Measurements from ENCODE around the gene MEIOB.
"Not testable (repeated sequence)": the region's sequence is repeated elsewhere in the genome, so short reads cannot be mapped to it uniquely, and the experiment has no call there.

Gene MEIOB

GRCh38 chr16:1871974-1872635 lies at the start of gene MEIOB:
Gene MEIOB (minus strand): TSS chr16:1872164. CDS start chr16:1868175, 3,989 bp downstream.
- peak; percentile 73 for DNase-seq

GRCh38 chr16:1920727-1921171 lies 48.8 kb upstream of the MEIOB start:
- DNase-seq = peak; percentile 74

GRCh38 chr16:1920122-1920521 lies 48.2 kb upstream of the MEIOB start:
- DNase-seq = not testable (repeated sequence)

DNA sequence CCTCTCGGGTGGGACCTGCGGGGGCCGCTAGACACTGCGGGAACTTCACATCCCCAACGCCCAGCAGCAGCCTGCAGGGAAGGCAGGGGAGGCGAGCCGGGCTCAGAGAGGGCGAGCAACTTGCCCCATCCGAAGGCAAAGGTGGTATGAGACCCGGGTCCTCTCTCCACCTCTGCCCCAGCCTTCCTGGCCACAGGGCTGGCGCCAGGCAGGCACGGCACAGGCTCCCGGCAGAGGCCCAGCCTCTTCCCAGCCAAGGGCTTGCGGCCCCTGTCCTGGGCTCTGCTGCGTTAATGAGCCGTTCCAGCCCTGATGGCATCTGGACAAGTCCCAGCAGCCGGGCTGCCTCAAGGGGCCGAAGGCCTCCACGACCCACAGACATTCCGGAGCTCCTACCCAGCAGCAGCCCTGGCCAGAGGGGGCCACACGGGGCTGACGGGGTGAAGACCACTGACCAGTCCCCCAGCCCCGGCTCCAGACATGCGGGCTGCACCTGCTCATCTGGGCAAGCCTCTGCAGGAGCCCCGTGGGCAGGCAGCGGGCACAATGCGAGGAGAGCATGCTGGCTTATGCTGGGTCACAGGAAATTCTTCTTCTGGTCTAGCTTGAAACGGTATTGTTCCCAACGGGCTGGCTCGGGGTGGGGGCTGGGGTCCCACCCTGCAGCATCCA lies 47.5 kb upstream of the MEIOB start:
- DNase-seq = no peak

- DNase-seq = no peak
Observed at GRCh38 chr16:1918351-1919326, 46.7 kb upstream of the MEIOB start, which contains the start of gene HS3ST6. Gene HS3ST6 (minus strand): TSS chr16:1918415. CDS start chr16:1918323, 92 bp downstream.

GRCh38 chr16:1917665-1918350 lies 45.8 kb upstream of the MEIOB start:
- no peak for DNase-seq

DNA sequence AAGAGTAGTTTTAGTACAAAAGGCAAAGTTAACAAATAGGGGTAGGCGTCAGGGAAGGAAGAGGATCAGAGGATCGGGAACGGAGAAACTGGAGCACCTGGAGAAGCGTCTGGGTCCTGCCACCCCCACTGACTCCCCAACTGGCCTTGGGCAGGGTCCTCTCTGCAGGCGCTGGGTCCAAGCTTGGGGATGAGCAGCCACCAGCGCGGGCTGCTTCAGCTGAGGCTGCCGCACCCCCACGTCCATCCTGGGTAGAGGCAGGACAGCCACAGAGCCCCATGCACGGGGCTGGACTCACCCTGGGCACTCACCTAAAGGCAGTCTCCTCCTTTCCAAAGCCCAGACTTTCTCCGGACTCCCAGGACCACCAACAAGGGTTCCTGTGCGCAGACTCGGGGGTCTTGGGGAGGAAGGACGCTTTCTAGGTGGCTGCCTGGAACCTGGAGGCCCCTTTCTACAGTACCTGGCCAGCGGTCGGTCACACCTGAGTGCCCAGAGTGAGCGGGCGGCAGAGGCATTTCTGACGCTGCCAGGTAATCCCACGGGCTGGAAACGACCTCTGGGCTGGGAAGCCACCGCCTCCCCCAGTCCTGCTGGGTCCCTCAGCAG lies 45.2 kb upstream of the MEIOB start:
- DNase-seq = no peak

DNA sequence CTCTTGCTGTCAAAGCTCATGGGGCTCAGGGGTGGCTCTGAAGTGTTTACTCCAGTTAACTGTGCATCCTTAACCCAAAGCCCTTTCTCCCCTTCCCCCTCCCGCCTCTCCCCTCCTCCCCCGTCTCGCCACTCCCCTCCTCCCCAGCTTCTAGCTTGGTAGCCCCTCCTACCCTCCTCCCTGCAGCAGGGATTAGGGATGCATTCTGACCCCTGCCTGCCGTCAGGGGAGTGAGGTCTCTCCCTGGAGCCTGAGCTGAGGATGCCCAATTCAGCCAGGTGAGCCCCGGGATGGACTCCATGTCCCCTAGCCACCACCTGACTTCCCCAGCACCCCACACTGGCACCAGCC lies 44.7 kb upstream of the MEIOB start:
- DNase-seq = no peak

- DNase-seq = peak; percentile 45
Observed at GRCh38 chr16:1915732-1916639, 44.0 kb upstream of the MEIOB start.

- DNase-seq = no peak
Observed at GRCh38 chr16:1914988-1915387, 43.0 kb upstream of the MEIOB start.

DNA sequence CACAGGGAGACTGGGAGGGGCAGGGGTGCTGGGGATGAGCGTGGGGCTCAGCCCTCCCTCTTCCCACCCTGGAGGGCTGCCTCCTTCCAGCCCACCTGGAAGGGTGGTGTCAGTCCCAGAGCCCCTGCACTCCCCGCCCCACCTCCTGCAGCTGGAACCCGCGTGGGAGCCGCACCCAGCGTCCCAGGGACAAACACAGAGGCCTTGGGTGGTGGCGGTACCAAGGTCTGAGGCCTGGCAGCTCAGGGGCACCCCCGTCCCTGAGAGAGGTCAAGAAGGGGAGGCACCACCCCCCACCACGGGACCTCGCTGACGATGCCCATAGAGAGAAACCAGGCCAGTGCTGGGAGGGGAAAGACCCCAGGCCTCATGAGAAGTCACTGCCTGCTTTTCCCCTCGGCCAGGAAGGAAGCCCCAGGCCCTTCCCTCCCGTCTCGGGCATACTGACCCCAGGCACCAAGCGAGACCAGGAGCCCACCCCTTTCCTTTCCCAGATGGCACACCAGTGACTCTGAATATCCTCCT lies 42.2 kb upstream of the MEIOB start:
- DNase-seq = no peak

DNA sequence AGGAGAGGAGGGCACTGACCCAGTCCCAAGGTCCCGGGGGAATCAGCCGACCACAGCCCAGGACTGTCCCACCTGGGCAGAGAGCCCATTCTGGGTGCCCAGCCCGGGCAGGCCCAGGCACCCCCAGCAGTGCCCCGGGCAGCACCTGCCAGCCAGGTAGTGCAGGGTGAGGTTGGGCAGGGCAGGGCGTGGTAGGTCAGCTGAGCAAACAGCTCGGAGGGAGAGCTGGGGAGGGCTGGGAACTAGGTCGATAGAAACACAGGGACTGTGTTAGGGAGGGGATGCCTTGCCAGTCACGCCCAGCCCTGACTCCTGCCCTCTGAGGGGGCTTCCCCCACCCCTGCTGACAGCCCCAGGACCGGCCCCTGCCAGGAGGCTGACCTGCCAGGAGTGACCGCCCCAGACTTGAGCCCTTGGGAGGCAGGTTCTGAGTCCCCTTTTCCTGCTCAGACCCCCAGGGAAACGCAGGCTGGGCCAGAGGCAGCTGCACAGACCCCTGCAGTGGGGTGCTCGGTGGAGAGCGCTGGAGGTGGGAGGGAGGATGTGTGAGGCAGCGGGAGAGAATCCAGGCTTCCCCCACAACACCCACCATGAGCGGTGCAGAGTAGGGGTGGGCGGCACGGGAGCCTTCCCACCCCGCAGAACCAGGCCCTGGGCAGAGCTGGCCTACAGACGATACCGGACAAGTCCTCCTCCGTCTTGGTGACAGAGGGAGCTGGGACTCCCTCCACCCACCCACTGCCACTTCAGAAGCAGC lies 41.5 kb upstream of the MEIOB start:
- no peak for DNase-seq

DNA sequence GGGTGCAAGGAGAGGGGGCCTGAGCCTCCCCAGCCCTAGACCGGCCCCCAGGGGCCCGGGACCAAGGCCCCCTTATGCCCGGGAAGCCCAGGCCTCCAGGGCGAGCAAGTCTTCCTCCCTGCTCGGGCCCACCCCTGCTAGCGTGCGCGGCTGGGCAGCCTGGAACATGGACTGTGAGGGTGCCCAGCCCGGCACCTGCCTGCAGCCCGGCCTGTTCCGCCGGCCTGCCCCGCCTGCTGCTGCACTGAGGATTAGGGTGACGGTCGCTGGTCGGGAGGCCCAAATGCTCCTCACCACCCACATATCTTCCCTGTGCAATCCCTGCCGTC lies 40.2 kb upstream of the MEIOB start:
- no peak for DNase-seq

DNA sequence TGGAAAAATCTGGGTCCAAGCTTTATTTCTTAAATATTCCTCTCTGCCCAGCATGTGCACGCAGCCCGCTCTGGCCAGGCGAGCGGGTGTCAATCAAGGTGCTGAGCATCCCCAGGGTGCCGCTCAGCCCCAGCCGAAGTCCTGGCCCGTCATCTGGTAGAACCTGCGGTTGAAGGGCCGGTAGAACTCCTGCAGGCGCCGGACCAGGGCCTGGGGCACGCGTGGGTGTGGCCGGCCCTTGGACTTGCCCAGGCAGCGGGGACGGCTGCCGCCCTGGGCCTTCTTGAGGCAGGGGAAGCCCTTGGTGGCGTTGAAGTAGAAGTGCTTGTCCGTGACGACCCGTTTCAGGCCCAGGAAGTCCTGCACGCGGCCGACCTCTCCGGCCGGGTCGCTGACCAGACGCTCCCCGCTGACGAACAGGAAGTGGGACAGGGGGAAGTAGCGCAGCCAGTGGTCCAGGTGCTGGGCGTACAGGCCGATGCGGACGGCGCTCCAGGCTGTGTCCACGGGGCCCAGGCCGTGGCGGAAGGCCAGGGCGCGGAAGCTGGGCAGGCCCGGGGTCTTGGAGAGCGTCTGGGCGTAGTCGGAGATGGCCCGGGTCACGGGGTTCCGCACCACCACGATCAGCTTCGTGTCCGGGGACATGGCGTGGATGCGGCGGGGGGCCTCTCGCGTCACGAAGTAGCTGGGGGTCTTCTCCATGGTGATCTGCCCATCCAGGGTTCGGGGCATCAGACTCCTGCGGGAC lies 39.7 kb upstream of the MEIOB start:
- no peak for DNase-seq

- peak; percentile 51 for DNase-seq
Observed at GRCh38 chr16:1909561-1910231, 37.7 kb upstream of the MEIOB start.

DNA sequence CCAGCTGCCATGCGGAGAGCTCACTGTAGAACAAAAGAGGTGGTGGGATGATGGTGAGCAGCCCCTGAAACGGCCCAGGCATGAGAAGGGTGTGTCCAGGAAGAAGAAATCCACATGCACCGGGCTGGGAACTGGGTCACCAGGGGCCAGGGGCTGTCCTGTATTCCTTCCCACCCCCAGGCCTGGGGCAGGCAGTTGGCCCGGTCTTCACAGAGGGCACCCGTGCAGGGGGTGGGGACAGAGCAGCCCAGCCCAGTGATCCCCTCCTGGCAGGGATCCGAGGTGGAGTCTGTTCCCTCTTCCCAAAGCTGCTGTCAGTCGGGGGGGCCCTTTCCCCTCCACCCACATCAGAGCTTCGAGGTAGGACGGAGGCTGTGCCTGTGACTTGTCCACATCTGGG lies 37.0 kb upstream of the MEIOB start:
- no peak for DNase-seq

DNA sequence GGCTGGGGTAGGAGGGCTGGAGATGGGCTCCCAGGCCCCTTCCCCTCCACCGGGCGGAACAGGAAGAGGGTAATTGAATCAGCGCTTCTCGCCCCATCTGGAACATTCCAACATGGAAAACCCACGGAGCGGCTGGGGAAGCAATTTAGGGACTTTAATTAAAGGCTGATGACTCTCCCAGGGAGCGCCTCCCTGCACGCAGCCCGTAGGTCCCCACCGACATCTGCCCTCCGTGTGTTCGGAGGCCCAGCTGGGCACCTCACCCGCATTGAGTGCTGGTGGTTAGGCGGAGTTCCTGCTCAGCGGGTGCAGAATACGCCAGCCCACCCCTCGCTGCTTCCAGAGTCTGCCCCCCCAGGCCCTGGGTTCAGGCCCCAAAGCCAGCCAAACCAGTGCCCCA lies 36.2 kb upstream of the MEIOB start:
- DNase-seq = no peak

DNA sequence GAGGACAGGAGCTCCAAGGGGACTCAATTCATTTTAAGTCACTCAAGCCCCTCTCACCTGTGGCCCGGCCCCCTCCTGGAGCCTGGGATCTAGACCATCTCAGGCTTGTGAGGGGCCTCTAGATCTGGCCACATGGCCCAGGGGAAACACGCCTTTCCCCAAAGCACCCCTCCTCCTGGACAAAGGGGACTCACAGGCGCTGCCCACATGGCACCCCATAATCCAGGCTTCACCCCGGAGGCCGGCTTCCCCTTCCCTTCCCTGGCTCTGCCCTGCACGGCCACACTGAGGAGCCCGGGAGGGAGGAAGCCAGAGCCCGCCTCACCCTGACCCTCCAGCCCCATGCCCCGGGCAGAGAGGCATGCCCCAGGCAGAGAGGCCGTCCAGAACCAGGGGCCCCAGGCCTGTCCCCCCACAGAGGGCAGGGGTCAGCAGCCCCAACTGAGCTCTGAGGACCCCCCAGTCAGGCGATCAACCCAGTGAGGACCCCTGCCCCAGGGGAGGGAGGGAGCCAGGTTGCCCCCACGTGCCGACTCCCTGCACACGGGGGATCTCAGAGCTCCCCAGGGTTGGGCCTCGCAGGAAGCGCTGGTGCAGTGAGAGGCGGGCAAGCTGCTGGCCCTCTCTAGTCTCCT lies 35.4 kb upstream of the MEIOB start:
- DNase-seq = no peak

GRCh38 chr16:1906846-1907165 lies 34.8 kb upstream of the MEIOB start:
- DNase-seq = peak; percentile 62
